ENCODE results near the gene IL17RE.

DNA sequence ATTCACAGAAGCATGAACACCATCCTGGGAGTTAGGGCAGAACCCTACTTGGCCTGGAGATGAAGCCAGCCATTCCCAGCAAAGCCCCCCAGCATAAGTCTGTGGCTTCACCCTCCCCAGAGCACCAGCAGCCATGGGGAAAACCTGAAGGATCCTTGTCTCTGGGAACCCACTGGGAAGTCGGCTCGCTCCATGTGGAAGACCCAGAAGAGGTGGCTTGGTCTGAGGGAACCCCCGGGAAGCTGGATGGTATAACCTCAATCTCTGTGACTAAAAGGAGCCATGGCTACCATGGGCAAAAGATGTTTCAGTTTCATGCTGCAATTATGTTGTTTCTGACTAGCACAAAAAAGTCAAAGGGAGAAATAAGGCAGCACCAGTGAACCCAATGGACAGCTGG lies 47.1 kb upstream of the IL17RE start:
- TF ChIP-seq, protein P1, sequence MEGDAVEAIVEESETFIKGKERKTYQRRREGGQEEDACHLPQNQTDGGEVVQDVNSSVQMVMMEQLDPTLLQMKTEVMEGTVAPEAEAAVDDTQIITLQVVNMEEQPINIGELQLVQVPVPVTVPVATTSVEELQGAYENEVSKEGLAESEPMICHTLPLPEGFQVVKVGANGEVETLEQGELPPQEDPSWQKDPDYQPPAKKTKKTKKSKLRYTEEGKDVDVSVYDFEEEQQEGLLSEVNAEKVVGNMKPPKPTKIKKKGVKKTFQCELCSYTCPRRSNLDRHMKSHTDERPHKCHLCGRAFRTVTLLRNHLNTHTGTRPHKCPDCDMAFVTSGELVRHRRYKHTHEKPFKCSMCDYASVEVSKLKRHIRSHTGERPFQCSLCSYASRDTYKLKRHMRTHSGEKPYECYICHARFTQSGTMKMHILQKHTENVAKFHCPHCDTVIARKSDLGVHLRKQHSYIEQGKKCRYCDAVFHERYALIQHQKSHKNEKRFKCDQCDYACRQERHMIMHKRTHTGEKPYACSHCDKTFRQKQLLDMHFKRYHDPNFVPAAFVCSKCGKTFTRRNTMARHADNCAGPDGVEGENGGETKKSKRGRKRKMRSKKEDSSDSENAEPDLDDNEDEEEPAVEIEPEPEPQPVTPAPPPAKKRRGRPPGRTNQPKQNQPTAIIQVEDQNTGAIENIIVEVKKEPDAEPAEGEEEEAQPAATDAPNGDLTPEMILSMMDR (tag by site-specific recombination; IDR thresholded peaks at IDR 0.05), result no peak
- TF ChIP-seq, protein P2, sequence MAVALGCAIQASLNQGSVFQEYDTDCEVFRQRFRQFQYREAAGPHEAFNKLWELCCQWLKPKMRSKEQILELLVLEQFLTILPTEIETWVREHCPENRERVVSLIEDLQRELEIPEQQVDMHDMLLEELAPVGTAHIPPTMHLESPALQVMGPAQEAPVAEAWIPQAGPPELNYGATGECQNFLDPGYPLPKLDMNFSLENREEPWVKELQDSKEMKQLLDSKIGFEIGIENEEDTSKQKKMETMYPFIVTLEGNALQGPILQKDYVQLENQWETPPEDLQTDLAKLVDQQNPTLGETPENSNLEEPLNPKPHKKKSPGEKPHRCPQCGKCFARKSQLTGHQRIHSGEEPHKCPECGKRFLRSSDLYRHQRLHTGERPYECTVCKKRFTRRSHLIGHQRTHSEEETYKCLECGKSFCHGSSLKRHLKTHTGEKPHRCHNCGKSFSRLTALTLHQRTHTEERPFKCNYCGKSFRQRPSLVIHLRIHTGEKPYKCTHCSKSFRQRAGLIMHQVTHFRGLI (tag by site-specific recombination; IDR thresholded peaks at IDR 0.05), result no peak
- TF ChIP-seq, protein P3, sequence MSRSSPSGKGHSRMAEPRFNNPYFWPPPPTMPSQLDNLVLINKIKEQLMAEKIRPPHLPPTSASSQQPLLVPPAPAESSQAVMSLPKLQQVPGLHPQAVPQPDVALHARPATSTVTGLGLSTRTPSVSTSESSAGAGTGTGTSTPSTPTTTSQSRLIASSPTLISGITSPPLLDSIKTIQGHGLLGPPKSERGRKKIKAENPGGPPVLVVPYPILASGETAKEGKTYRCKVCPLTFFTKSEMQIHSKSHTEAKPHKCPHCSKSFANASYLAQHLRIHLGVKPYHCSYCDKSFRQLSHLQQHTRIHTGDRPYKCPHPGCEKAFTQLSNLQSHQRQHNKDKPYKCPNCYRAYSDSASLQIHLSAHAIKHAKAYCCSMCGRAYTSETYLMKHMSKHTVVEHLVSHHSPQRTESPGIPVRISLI (tag by site-specific recombination; IDR thresholded peaks at IDR 0.05), result no peak
